Hematopoietic multipotent progenitor cell treated with erythropoietin and hydrocortisone succinate and interleukin-3 and kit ligand, for 4 days (in vitro differentiated cells): ENCODE data around the gene GCK.
"Not testable (repeated sequence)": the region's sequence is repeated elsewhere in the genome, so short reads cannot be mapped to it uniquely, and the experiment has no call there.

ENCODE experiments used
- DNase-seq: peaks from one replicate; pipeline ENCODE4 v3.0.0-alpha.2; 2015

The GCK gene

DNA sequence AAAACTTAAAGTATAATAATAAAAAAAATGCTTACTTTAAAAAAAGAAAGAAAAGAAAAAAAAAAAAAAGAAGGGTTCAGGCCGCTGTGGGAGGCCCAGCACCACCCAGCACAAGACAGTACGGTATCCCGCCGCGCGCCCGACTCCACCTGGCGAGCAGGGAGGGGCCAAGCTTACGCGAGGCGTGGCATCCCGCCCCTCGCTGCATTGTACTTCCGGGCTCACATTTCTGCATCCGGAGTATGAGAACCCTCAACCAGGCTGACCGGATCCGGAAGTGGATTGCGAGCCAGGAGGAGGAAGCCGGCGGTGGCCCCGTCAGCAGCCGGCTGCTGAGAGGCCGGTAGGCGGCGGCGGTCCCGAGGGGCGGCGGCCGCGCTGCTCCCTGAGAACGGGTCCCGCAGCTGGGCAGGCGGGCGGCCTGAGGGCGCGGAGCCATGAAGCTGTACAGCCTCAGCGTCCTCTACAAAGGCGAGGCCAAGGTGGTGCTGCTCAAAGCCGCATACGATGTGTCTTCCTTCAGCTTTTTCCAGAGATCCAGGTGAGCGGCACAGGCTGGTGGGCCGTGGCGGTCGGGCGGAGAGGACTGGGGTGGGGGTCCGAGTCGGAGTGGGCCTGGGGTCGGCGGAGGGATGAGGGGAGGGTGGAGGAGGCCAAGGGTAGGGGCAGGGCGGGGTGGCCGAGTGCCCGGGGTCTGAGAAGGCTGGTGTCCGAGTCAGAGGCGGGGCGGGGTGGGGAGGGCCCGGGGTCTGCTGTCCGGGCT, 11.6 kb upstream of the GCK start, which contains the start of gene YKT6:
Gene YKT6, plus strand, starts transcription at position 280 of the 763 bp plus-strand sequence. Its CDS starts 158 bp downstream, at position 438.
- DNase-seq: peak; percentile 99

DNA sequence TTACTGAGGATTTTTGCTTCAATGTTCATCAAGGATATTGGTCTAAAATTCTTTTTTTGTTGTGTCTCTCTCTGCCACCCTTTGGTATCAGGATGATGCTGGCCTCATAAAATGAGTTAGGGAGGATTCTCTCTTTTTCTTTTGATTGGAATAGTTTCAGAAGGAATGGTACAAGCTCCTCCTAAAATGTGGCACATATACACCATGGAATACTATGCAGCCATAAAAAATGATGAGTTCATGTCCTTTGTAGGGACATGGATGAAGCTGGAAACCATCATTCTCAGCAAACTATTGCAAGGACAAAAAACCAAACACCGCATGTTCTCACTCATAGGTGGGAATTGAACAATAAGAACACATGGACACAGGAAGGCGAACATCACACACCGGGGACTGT, 10.9 kb upstream of the GCK start:
- not testable (repeated sequence) for DNase-seq

GRCh38 chr7:44197474-44197873, 8.2 kb upstream of the GCK start:
- DNase-seq: no peak

GRCh38 chr7:44196450-44196872, 7.2 kb upstream of the GCK start:
- DNase-seq: peak; percentile 76

DNA sequence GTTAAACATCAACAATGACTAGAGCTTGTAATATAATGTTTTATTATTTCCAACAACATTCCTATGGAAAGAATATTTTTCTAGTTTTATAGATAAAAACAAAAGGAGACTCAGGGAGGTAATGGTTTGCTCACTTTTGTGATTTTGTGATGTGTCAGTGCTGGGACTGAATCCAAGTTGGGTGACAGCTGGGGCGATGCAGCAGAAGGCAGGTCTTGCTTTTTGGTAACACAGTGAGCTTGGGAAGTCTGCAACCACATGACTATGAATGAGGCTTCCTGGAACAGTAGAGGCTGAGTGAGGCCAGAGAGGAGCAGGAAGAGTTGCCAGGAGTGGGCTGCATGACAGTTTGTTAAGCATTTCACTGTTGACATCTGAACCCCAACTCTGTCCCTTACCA, 6.7 kb upstream of the GCK start:
- DNase-seq: no peak

GRCh38 chr7:44194562-44195145, 5.4 kb upstream of the GCK start:
- DNase-seq: no peak

DNA sequence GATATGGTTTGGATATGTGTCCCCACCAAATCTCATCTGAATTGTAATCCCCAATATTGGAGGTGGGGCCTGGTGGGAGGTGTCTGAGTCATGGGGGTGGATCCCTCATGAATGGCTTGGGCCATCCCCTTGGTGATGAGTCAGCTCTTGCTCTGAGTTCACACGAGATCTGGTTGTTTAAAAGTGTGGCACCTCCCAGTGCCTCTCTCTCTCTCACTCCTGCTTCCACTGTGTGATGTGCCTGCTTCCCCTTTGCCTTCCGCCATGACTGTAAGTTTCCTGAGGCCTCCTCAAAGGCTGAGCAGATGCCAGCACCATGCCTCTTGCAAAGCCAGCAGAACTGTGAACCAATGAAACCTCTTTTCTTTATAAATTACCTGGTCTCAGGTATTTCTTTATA, 4.8 kb upstream of the GCK start:
- DNase-seq: peak; percentile 47

GRCh38 chr7:44193011-44193802, 4.0 kb upstream of the GCK start:
- DNase-seq: no peak

DNA sequence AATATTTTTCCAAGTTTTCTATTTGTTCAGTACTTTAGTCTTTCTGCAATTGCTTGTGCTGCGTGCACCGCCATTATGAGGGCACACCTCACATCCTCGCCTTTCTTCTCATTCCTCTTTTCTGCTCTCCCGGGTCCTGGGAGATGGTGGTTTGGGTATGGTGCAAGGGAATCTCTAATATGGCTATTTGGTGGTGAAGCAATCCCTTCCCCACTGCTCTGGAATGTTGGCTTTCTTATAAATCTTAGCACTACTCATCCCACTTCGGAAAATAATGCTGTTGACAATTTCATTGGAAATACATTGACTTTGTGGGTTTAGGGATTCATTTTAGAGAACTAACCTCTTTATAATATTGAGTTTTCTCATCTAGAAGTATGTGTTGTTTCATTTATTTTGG, 1.9 kb upstream of the GCK start:
- DNase-seq: no peak

GRCh38 chr7:44189993-44190872, 994 bp upstream of the GCK start:
- no peak for DNase-seq

GRCh38 chr7:44188480-44189225, 586 bp downstream of the GCK start:
- no peak for DNase-seq

DNA sequence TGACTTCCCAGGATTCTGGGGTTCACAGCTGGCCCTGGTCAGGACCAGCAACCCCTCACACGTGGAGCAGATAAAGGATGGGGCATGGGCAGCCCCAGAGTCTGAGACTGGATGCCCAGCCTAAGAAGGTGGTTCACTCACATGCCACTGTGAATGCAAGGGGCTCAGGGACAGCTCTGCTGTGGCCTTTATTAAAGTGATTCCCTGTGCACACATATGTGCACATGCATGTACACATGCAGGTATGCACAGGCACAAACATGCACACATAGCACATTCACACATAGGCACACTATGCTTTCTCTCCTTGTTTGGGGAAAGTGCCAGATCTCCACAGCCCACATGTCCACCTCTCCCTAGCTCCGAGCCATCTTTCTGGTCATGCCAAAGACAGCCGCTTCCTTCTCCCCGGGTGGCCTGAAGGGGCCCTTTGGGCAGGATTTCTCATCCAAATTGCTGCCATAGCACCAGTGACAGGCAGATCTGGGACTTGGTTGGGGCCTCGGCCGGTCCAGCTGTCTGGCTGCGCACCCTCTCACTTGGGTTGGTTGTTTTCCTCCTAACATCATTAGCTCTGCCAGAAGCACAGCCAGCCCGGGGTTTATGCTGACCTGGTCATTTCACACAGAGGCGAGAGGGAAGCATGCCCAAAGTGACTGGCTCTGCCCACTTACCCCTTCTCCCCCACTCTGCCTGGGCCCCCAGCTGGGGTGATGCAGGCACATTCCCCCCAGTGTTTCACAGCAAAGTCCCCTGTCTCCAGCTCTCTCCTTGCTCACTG, 1.4 kb downstream of the GCK start:
- no peak for DNase-seq

GRCh38 chr7:44186736-44187135, 2.5 kb downstream of the GCK start:
- no peak for DNase-seq

DNA sequence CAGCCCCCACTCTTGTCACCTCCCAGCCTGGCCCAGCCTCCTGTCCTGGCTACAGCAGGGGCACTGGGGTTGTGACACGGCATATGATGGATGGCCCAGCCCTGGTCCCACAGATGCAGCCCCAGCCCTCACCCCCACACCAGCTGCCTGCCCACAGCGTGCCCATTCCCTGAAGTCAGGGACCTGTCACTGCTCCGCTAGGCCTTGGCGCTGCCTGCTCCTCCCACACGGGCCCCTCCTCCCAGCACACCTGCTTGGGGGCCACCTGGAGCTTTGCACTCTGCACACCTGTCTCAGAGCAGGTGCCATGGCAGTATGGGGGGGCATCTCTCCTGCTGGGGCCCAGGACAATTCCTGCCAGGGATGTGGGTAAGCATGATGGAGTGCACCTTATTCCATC, 3.5 kb downstream of the GCK start:
- DNase-seq: no peak

GRCh38 chr7:44184873-44185446, 4.3 kb downstream of the GCK start:
- no peak for DNase-seq

GRCh38 chr7:44184206-44184872, 4.9 kb downstream of the GCK start:
- no peak for DNase-seq

DNA sequence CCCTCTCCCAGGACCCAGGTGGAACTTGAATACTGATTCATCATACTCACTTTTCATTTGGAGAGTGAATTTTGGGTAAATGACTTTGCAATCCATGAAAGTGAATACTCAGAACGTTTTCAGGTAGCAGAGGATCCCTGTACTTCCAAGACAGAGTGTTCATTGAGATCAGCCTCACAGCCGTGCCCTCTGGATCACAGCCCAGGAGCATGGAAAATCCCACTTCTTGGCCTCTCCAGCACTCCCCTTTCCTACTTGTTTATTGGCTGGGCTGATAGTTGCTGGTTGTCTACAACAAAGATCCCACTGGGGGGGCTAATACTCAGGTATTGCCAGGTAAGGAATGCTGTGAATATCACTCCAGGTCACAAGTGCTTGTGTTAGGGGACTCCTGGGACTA, 5.9 kb downstream of the GCK start:
- DNase-seq: no peak

- no peak for DNase-seq
These were observed 6.4 kb downstream of the GCK start for GRCh38 chr7:44182827-44183226.

DNA sequence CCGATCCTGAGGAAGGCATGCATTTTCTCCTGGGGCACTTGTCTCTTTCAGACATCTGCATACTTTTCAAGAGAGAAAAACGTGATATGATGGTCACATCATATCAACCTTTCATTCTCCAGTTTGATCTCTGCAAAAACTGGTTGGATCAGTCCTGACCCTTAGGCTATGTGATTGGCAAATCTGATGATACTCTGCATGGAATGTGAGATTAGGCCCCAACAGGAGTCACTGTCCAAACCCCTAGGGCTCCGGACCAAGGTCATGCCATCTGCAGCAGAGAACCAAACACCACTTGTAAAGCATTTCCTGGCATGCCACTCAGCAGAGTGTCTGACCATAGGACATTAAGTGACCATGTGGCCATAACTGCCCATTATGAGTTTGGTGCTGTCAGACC, 8.6 kb downstream of the GCK start:
- DNase-seq: no peak

DNA sequence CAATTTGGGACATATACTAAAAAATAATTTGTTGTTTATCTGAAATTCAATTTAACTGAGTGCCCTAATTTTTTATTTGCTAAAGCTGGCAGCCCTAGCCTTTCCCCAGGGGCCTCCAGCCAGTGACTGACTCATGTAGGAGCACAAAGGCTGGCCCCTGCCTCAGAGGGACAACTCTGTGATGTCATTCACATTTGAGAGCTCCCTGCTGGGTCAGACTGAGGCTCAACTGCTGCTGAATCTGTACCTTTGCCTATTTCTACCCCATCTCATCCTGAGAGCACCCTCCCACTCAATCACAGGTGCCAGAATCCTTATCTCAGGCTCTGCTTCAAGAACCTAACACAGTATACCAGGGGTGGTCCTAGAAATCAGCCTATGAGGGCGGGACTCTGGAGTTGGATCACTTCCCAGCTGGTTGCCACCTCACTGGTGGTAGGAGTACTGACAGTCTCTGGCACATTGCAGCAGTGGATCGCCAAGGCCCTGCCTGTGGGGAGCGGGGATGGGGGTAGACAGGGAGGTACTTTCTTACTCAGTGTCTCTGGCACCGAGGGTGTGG, 11.6 kb downstream of the GCK start:
- no peak for DNase-seq
